Epithelial cell of esophagus (primary cell): ENCODE data around the gene CFAP20DC.
A peak's percentile ranks its signal among the peaks of the same experiment; 100 is the strongest.

Experiments used
- DNase-seq: peaks from one replicate; pipeline ENCODE4 v3.0.0; 2010; ENCODE audit warnings: low read depth
- H3K4me3 ChIP-seq: 2 replicates; pipeline ENCODE4 v1.5.1; 2011; ENCODE audit warnings: mild to moderate bottlenecking, low read length, control low read depth
- TF ChIP-seq, protein P1 (sequence below): IDR thresholded peaks from 2 replicates; pipeline ENCODE4 v1.5.1; 2011; ENCODE audit warnings: low read depth, mild to moderate bottlenecking, low read length, control low read depth, inconsistent platforms; ENCODE audit not compliant: insufficient read depth; ENCODE audit errors: missing control alignments

CFAP20DC gene

DNA sequence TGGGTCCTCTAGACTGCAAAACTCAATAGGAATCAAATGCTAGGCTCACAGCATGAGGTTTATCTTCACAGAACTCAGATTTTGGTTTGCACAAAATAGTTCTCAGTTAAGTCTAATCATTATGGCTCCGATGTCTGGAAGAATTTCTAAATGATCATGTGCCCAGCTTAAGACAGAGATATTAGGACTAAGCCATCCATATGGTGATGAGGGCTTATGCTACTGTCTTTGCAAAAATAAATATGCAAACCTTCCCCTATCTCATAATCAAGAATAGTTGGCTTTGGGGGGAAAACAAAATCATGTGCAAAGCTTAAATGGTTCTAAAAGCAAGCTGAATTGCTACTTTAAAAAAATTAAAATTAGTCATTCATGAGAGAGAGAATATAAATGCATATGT is 96.5 kb downstream of the CFAP20DC start:
- TF ChIP-seq, protein P1, sequence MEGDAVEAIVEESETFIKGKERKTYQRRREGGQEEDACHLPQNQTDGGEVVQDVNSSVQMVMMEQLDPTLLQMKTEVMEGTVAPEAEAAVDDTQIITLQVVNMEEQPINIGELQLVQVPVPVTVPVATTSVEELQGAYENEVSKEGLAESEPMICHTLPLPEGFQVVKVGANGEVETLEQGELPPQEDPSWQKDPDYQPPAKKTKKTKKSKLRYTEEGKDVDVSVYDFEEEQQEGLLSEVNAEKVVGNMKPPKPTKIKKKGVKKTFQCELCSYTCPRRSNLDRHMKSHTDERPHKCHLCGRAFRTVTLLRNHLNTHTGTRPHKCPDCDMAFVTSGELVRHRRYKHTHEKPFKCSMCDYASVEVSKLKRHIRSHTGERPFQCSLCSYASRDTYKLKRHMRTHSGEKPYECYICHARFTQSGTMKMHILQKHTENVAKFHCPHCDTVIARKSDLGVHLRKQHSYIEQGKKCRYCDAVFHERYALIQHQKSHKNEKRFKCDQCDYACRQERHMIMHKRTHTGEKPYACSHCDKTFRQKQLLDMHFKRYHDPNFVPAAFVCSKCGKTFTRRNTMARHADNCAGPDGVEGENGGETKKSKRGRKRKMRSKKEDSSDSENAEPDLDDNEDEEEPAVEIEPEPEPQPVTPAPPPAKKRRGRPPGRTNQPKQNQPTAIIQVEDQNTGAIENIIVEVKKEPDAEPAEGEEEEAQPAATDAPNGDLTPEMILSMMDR = no peak
- H3K4me3 ChIP-seq = no peak overlapping the region
- no peak for DNase-seq

DNA sequence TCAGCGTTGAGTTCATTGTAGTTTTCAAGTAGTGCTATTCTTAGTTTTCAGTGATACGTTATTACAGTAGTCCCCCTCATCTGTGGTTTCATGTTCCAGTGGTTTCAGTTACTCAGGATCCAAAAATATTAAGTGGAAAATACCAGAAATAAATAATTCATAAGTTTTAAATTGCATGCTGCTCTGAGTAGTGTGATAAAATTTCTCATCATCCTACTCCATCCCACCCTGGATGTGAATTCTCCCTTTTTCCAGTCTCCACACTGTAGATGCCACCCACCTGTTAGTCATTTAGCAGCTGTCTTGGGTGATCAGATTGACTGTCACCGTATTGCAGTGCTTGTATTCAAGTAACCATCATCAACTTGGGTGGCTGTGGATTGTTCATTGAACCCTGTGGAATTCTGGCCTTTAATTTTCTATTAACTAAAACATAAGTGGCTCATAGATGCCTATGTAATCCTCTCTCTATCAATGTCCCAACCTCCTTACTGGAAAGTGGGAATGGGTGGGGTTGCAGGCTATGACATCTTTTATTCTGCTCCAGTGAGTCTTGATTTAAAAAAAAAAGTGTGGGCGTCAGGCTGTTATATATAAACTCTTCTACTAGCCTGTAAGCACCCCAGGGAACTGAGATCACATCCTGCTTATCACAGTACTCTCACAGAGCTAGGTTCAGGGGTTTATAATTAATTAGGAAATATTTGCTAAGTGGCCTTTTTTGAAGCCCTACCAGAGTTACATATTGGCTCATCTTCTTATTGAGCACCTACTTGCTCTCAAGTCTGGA is 97.5 kb downstream of the CFAP20DC start:
- TF ChIP-seq, protein P1 = no peak
- no peak for DNase-seq
- H3K4me3 ChIP-seq = no peak overlapping the region

- no peak for DNase-seq
- TF ChIP-seq, protein P1 = no peak
- no peak overlapping the region for H3K4me3 ChIP-seq
These were observed 101.8 kb downstream of the CFAP20DC start for GRCh38 chr3:58948018-58948417.

- no peak overlapping the region for H3K4me3 ChIP-seq
- TF ChIP-seq, protein P1 = no peak
These were observed 103.0 kb downstream of the CFAP20DC start for GRCh38 chr3:58946875-58947274.

DNA sequence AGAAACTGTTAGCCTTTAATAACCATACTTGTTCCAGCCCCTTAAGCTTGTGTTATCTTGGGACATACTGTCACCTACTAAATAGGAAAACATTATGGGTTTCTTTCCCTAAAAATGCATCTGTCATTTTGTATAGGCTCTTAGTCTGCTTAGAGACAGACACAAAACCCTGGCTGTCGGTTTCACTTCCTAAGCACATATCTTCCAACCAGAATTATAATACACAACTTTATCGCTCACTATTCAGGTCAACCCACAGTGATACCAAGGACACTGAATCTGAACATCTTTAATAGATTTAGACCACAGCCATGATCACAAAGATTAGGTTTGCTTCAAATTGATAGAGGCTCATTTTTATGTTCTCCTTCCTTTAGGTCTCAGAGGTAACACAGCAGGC is 111.8 kb downstream of the CFAP20DC start:
- DNase-seq = no peak
- H3K4me3 ChIP-seq = no peak overlapping the region
- TF ChIP-seq, protein P1 = no peak

More at GRCh38 chr3:58946875-58947274, 103.0 kb downstream of the CFAP20DC start:
- no peak for DNase-seq

DNA sequence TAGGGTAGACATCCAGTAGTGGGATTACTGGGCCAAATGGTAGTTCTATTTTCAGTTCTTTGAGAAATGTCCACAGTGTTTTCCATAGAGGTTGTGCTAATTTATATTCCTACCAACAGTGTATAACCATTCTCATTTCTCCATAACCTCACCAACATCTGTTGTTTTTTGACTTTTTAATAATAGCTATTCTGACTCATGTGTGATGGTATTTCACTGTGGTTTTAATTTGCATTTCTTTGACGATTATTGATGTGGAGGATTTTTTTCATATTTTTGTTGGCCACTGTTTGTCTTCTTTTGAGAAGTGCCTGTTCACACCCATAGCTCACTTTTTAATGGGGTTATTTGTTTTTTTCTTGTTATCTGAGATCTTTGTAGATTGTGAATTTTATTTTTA is 125.2 kb downstream of the CFAP20DC start:
- peak; percentile 9 for DNase-seq
- H3K4me3 ChIP-seq = no peak overlapping the region
- TF ChIP-seq, protein P1 = no peak

DNA sequence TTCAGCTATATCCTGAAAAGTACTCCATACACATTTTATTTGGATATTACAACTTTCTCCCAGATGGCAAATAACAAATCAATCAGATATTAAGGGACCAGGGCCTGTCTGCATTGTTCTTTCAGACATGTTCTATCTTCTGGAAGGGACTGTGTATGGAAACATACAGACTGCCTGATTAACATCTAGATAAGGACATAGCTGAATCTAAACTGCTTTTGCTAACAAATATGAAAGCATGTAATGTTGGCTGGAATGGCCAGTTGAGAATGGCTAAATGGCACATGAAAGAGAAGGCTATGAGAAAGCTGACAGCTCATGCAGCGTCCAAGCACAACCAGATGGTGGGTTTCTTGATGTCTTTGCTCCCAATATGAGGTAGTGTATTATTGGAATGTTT is 149.4 kb downstream of the CFAP20DC start:
- TF ChIP-seq, protein P1 = no peak
- H3K4me3 ChIP-seq = no peak overlapping the region
- no peak for DNase-seq
